Hypothalamus (tissue), 51 donors: ENCODE measurements around the gene NRXN2.
"Not testable (repeated sequence)": the region's sequence is repeated elsewhere in the genome, so short reads cannot be mapped to it uniquely, and the experiment has no call there.

Source experiments
- DNase-seq, 51 donors: peaks; one replicate each; lab custom pipeline; 2025; lab: John Stamatoyannopoulos, UW

Gene NRXN2

DNA sequence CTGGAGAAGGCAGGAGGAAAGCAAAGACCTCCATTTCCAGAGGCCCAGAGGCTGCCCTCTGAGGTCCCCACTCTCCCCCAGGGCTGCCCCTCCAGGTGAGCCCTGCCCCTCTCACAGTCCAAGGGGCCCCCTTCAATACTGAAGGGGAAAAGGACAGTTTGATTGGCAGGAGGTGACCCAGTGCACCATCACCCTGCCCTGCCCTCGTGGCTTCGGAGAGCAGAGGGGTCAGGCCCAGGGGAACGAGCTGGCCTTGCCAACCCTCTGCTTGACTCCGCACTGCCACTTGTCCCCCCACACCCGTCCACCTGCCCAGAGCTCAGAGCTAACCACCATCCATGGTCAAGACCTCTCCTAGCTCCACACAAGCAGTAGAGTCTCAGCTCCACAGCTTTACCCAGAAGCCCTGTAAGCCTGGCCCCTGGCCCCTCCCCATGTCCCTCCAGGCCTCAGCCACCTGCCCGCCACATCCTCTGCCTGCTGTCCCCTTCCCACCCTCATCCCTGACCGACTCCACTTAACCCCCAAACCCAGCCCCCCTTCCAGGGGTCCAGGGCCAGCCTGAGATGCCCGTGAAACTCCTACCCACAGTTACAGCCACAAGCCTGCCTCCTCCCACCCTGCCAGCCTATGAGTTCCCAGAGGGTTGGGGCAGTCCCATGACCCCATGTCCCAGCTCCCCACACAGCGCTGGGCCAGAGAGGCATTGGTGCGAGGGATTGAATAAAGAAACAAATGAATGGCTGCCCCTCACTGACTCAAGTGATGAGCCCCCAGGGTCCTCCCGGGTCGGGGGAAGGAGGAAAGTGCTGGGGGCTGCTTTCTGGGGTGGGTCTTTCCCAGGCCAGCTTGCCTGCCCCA is 121.2 kb downstream of the NRXN2 start:
- DNase-seq = no peak

DNA sequence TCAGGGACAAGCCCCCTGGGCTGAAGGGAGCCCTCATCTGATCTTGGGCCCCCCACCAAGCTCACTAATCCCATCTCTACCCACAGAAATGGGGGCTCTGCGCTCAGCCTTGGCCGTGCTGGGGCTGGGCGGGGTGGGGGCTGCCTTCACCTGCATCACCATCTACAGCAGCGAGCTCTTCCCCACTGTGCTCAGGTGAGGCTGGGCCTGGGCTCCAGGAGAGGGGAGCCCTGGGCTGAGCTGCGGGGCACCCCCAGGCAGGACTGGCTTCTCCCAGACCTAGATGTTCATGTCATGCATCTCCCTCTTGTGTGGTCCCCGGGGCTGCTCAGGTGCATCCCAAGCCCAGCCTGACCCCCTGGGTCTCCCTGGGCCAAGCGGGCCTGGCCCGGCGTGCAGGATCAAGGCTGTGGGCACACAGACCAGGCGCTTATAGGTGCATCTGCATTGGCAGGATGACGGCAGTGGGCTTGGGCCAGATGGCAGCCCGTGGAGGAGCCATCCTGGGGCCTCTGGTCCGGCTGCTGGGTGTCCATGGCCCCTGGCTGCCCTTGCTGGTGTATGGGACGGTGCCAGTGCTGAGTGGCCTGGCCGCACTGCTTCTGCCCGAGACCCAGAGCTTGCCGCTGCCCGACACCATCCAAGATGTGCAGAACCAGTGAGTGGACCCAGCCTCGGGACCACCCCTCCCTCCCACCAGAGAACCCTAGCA is 122.6 kb downstream of the NRXN2 start:
- no peak for DNase-seq

DNA sequence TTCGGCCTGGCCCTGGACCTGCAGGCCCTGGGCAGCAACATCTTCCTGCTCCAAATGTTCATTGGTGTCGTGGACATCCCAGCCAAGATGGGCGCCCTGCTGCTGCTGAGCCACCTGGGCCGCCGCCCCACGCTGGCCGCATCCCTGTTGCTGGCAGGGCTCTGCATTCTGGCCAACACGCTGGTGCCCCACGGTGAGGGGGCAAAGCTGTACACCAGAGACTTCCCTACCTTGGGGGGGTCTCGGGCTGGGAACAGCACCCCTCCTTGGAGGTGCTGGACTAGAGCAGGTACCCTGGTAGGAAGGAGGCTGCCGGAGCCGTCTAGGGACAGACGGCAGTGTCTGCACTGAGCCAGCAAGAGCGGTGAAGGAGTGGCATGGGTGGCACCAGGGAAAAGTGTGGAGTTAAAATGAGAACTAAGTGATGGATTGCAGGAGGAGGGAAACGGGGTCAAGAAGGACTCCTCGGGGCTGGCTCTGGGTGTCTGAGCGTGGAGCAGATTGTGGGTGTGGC is 123.2 kb downstream of the NRXN2 start:
- no peak for DNase-seq

DNA sequence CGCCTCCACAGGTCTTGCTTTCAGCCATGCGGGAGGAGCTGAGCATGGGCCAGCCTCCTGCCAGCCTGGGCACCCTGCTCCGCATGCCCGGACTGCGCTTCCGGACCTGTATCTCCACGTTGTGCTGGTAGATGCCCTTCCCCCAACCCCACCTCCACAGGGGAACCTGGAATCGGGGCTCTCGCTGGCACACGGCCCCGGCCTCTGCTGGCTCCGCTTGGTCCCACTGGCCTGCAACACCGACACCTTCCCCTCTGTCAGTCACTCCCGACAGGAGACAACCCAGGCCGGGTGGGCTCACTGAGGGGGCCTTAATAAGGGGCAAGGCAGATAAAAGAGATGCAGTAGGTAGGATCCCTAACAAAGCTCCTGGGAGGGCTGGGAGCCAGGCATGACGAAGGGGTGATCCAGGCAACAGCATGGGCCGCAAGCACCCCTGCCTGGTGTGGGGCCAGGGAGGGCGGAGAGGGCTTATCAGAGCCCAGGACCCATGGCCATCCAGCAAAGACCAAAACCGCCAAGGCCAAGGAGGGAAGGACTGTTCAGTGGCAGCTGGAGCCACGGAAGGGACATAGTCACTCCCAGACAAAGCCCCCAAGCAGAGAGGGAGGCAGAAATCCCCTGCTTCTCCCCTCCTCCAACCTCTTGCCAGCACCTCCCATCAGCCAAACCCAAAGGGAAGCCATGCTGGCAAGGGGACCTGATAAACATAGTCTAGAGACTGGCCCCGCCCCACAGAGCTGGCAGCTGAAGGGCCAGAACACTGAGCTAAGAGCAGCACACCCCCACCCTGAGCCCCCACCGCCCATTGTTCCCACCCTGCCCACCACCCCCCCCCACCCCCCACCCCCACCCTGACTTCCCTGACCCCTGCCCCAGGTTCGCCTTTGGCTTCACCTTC is 124.0 kb downstream of the NRXN2 start:
- no peak for DNase-seq

DNA sequence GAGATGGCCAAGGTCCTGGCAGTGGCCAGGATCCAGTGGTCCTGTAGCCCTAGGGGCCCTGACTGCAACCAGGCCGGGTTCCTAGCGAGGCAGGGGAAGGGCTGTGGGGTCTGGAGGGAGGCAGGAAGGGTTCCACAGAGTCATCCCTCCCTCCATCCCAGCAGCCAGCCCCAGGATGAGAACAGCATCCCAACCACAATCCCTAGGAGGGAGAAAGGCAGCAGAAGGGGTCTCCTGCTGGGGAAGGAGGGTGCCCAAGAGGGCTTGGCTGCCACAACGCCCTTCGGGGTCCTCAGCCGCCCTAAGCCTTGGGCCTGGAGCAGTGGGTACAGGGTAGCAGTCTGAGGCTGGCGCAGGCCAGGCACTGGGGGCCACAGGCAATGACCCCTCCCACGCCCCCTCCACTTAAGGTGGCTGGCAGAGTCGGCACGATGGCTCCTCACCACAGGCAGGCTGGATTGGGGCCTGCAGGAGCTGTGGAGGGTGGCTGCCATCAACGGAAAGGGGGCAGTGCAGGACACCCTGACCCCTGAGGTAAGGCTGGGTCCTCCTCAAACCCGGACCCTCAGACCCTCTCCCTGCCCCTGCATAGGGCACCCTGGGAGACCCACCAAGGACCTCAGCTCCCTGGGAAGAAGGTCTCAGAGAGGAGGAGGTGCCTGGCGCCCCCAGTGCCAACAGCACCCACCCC is 124.7 kb downstream of the NRXN2 start:
- DNase-seq = no peak

DNA sequence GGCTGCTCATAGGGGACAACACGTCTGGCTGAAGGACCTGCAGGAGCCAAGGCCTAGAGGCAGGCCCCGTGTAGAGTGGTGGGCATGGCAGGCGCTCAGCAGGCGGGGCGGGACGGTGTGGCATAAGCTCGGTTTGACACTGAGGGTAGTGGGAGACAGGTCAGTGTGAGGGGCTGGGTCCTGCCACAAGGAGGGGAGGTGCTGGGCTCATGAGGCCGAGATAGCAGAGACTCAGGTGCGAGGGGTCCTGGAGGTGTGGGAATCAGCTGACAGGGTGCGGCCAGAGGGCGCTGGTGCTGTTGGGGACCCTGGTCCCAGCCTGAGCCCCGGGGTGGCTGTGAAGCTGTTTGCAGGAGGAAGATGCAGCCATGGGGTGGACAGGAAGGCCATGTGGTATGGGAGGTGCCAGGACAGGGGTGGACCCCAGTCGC is 125.3 kb downstream of the NRXN2 start:
- DNase-seq = no peak

DNA sequence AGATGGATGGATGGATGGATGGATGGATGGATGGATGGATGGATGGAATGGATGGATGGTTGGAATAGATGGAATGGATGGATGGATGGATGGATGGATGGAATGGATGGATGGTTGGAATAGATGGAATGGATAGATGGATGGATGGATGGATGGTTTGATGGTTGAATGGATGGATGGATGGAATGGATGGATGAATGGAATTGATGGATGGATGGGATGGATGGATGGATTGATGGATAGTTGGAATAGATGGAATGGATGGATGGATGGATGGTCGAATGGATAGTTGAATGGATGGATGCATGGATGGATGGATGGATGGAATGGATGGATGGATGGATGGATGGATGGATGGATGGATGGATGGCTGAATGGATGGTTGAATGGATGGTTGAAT is 127.1 kb downstream of the NRXN2 start:
- not testable (repeated sequence) for DNase-seq

DNA sequence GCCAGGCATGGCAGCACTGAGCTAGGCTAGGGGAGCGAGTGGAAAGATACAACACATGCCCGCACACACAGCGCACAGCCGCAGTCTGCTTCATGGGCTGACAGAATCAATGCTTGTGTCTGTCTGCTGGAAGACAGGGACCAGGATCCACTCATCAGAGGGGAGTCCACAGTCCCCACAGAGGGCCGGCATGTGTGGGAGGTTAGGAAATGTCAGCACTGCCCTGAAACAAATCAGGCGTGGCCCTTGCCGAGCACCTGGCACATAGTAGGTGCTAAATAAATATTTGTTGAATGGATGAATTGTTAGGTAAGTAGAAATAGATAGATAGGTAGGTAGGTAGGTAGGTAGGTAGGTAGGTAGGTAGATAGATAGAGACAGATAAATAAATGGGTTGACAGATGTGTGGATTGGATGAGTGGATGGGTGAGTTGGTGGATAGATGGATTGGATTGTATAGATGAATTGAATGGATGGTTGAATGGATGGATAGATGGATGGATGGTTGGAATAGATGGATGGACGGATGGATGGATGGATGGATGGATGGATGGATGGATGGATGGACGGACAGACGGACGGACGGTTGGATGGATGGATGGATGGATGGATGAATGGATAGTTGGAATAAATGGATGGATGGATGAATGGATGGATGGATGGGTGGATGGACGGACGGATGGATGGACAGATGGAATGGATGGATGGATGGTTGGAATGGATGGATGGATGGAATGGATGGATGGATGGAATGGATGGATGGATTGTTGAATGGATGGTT is 128.6 kb downstream of the NRXN2 start:
- DNase-seq = no peak

DNA sequence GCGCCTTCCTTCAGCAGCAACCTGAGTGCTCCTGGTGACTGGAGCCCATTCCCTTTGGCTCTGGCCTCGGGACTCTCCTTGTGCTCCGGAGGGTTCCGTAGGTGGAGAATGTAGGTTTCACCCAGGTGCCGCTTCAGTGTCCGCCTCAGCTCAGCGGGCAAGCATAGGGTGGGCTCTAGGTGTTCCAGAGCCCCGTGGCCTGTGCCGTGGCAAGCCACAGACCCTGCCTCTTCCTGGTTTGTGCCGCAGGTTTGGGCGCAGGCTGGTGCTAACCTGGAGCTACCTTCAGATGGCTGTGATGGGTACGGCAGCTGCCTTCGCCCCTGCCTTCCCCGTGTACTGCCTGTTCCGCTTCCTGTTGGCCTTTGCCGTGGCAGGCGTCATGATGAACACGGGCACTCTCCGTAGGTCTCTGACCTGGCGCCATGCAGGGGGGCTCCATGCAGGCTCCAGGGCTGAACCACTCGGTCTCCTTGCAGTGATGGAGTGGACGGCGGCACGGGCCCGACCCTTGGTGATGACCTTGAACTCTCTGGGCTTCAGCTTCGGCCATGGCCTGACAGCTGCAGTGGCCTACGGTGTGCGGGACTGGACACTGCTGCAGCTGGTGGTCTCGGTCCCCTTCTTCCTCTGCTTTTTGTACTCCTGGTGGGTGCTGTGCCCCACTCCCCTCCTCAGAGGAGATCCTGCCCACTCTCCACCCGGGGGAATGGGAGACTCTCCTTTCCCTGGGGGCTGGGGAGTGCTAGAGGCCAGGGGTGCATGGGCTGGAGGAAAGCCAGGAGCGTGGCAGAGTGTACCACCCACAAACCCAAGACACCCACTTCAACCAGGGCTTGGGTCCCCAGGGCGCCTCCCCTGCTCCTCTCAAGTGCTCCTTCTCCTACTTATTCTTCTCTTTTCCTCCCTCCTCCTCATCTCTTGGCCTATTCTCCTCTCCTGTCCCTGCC is 129.6 kb downstream of the NRXN2 start:
- no peak for DNase-seq

DNA sequence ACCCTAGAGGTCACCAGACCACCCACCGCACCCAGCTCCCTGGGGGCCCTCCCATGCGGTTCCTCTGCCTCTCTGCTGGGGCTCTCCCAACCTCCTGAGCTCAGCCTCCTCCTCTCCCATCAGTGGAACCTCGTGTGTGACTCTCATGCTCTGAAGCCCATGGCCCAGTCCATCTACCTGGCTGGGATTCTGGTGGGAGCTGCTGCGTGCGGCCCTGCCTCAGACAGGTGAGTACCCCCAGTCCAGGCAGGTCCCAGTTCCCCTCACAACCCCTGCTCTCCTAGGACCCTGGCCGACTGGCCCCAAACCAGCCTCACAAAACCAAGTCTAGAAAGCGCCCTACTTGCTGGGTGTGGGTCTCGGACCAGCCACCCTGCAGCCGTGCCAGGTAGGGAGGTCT is 130.3 kb downstream of the NRXN2 start:
- no peak for DNase-seq

DNA sequence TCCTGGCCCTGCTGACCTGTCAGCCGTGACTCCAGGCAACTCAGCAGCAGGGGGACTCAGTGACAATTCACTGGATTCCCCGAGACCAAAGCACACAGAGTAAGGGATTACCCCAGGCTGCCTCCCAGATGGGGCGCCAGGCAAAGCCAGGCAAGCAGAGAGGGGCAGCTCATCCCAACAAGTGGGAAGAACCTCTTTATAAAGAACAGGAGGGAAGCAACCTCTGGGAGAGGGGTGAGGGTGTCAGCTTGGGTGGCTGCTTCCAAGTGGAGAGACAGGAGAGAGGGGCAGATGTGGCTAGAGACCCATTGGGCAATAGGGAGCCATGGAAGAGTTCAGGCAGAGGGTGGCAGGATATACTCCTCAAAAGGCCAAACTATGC is 130.8 kb downstream of the NRXN2 start:
- no peak for DNase-seq

DNA sequence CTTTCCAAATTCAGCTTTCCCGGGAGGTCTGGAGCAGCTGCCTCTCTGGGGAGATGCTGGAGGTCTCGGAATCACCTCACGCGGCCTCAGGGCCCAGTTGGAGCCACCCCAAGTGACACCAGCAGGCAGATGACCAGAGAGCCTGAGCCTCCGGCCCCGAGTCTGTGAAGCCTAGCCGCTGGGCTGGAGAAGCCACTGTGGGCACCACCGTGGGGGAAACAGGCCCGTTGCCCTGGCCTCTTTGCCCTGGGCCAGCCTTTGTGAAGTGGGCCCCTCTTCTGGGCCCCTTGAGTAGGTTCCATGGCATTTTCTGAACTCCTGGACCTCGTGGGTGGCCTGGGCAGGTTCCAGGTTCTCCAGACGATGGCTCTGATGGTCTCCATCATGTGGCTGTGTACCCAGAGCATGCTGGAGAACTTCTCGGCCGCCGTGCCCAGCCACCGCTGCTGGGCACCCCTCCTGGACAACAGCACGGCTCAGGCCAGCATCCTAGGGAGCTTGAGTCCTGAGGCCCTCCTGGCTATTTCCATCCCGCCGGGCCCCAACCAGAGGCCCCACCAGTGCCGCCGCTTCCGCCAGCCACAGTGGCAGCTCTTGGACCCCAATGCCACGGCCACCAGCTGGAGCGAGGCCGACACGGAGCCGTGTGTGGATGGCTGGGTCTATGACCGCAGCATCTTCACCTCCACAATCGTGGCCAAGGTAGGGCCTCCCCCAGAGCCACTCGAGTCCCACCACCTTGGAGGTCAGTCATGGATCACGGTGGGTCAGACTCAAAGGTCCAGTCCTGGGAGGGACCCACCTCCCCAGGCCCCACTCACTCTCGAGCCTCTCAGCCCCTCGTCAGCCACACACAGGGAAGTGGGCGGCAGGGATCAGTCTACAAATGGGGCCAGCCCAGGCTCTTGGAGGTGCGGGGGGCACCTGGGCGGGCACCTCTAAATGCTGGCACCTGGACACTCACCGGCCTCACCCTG is 131.5 kb downstream of the NRXN2 start:
- no peak for DNase-seq

DNA sequence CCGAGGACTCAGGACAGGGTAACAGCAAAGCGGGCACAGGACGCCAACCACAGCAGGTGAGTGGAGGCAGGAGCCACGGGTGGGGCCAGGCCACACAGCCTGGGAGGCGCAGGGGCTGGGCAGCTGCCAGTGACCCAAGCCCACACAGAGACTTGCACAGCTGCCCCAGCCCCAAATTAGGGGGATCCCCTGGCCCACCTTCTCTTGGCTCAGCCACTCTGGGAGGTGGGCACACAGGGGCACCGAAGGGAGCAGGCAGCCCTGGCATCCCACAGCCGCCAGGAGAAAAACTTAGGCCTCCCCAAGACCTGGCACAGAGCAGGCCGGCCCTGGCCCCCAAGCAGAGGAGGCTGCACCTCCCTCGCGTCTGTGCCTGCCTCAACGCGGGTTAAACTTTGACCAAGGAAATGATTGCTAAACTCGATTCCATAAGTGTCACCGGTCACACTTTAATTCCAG is 132.2 kb downstream of the NRXN2 start, which contains the start of gene SLC22A12:
TSS of gene SLC22A12 (plus strand) at position 458 of the 459 bp plus-strand sequence. CDS start 337 bp downstream, outside the sequence.
- no peak for DNase-seq

DNA sequence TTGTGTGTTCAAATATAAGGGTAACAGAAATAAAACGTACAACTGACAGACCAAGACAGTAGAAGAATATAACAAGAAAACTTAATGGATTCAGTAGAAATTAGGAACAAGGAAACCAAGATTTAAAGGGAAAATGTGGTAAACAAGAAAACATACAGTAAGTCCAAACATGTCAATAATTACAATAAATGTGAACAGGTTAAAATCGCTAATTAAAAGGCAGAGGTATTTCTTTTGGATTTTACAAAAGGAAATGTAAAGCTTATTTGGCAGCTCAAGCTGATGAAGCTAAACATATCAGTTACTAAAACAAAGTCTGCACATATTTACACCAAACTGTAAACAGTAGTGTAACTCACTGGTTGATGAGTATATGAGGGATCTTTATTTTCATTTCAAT is 134.3 kb downstream of the NRXN2 start:
- DNase-seq = no peak

DNA sequence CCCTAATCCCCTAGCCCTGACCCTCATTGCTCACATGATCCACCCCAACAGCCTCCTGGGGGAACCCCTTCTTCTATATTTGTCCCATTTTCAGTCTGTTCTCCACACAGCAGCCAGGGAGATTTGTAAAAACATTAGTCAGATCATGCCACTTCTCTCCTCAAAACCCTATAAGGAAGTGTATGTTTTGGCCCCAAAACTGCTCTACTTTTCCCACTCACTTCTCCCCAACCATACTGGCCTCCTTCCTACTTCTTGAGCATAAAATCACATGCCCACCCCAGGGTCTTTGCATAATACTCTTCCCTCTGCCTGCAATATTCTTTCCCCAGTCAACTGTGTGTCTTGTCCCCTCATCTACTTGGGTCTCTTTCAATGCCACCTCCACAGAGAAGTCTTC is 136.6 kb downstream of the NRXN2 start:
- DNase-seq = no peak

DNA sequence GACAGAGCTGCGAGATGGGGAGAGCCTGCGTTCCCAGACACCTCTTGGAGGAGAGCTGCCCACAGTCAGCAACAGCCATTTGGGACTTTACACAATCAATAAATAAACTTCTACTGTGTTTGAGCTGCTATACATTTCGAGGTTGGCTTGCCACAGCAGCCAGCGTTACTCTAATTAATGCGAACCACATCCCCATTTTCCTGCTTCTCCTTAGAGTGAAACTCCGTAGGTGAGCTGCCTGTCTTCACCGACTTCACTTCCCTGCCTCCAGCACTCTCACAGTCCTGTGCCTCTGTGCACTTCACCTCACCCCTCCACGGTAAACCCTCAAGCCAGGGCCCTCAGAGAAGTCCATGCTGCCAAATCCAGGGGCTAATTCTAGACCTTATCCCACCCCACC is 137.8 kb downstream of the NRXN2 start:
- DNase-seq = no peak
